Stimulated activated CD4-positive, alpha-beta T cell treated with anti-CD3 and anti-CD28 coated beads, Interleukin-1b, Interleukin-23, amount 100 ng/mL, for 4 hours (primary cell): ENCODE measurements around the gene ELP2.
"Not testable (repeated sequence)": the region's sequence is repeated elsewhere in the genome, so short reads cannot be mapped to it uniquely, and the experiment has no call there.

ENCODE experiments used
- DNase-seq, 2 donors: peaks; one replicate each; pipeline ENCODE4 v3.0.0-alpha.2; 2020; ENCODE audit warnings: low read depth in 2 of 2

ELP2 gene, protein sequence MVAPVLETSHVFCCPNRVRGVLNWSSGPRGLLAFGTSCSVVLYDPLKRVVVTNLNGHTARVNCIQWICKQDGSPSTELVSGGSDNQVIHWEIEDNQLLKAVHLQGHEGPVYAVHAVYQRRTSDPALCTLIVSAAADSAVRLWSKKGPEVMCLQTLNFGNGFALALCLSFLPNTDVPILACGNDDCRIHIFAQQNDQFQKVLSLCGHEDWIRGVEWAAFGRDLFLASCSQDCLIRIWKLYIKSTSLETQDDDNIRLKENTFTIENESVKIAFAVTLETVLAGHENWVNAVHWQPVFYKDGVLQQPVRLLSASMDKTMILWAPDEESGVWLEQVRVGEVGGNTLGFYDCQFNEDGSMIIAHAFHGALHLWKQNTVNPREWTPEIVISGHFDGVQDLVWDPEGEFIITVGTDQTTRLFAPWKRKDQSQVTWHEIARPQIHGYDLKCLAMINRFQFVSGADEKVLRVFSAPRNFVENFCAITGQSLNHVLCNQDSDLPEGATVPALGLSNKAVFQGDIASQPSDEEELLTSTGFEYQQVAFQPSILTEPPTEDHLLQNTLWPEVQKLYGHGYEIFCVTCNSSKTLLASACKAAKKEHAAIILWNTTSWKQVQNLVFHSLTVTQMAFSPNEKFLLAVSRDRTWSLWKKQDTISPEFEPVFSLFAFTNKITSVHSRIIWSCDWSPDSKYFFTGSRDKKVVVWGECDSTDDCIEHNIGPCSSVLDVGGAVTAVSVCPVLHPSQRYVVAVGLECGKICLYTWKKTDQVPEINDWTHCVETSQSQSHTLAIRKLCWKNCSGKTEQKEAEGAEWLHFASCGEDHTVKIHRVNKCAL

DNA sequence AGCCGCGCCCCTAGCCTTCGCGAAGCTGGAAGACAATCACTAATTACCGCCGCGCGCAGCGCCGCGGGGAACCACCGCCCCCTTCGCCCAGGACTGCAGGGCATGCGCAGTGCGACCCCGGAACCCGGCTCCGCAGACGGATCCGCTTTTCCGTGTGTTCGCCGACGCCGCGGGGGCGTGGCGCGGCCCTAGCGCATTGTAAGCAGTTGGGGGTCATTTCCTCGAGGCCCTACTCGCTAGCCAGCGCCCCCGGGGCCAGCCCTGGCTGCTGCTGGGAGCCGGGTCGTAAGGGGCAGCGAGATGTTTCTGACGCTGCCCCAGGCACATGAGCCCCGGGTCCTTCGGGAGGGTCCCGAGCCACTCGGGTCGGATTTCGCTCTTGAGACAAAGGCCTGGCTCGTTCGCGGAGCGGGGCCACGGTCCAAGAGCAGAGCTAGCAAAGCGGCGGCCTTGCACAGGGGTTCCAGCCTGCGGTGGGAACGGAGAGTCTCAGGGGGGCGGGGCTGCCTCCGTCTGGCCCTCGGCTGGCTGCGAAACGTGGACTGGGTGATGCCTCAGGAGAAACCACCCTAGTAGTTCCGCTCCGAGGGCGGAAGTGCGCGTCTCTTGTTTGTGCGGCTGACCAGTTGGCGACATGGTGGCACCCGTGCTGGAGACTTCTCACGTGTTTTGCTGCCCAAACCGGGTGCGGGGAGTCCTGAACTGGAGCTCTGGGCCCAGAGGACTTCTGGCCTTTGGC, at the start of gene ELP2, which contains the start of gene SLC39A6:
ELP2 (plus strand) TSS at position 600 of the 739 bp plus-strand sequence; CDS start at position 635, 35 bp downstream.
SLC39A6 (minus strand) TSS at position 41 of the 739 bp plus-strand sequence. CDS start 2,333 bp downstream, outside the sequence.
- DNase-seq: peak; percentile 95 to 96

DNA sequence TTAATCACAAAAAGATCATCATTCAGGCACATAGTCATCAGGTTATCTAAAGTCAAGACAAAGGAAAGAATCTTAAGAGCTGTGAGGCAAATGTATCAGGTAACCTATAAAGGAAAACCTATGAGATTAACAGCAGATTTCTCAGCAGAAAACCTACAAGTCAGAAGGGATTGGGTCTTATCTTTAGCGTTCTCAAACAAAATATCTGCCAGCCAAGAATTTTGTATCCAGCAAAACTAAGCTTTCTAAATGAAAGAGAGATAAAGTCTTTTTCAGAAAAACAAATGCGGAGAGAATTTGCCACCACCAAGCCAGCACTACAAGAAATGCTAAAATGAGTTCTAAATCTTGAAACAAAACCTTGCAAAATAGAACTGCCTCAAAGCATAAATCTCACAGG, 48.6 kb upstream of the ELP2 start:
- not testable (repeated sequence) for DNase-seq

DNA sequence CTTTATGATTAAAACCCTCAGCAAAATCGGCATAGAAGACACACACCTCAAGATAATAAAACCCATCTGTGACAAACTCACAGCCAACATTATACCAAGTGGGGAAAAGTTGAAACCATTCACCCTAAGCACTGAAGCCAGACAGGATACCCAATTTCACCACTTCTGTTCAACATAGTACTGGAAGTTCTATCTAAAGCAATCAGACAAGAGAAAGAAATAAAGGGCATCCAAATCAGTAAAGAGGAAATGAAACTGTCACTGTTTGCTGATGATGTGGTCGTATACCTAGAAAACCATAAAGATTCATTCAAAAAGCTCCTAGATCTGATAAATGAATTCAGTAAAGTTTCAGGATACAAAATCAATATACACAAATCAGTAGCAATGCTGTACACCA, 46.0 kb upstream of the ELP2 start:
- DNase-seq: no peak

DNA sequence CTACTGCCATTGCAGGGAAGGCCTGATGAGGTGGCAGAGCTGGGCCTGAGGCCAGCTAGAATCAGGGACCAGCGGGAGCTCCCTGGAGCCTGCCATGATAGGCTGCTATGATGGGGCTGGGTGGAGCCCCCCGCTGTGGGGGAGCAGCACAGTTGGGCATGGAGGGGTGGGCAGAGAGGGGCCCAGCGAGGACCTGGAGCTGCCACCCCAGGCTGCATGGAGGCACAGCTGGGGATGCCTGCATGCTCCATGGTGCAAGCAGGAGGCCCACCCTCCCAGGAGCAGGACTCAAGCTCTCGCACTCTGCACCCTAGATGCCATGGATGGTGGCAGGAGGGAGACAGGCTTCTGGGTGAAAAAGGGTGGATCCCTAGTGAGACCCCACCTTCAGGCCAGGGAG, 44.5 kb upstream of the ELP2 start:
- no peak for DNase-seq

DNA sequence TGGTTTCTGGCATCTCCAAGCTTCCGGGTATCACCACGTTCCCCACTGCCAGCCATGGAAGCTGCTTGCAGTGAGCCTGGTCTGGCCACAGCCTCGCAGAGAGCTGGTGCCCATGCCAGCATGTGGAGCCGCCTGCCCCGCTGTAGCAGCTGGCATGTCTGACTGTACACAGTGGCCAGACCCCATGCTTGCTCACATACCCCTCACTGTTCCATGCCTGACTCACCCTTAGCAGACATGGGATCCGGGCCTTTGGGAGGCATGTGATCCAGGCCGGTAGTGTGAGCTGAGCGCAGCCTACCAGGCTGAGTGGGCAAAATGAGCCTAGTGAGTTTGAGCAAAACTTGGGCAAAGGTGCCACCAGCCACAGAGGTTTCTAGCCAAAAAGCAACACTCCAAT, 43.5 kb upstream of the ELP2 start:
- DNase-seq: no peak

DNA sequence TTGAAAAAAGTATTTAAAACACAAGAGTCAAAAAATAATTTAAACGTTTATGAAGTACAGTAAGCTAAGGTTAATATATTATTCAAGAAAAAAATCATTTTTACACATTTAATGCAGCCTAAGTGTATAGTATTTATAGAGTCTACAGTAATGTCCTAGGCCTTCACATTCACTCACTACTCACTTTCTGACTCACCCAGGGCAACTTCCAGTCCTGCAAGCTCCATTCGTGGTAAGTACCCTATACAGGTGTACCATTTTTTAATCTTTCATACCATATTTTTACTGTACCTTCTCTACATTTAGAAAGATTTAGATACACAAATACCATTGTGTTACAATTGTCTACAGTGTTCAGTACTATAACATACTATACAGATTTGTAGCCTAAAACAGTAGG, 41.4 kb upstream of the ELP2 start:
- DNase-seq: no peak

DNA sequence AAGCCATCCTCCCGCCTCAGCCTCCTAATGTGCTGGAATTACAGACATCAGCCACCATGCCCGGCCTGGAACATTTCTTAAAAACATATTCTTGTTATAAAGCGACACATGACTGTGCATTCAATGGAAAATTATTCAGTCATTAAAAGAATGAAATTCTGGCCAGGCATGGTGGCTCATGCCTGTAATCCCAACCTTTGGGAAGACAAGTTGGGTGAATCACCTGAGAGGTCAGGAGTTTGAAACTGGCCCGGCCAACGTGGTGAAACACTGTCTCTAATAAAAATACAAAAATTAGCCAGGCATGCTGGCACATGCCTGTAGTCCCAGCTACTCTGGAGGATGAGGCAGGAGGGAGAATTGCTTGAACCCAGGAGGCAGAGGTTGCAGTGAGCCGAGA, 40.7 kb upstream of the ELP2 start:
- DNase-seq: no peak

DNA sequence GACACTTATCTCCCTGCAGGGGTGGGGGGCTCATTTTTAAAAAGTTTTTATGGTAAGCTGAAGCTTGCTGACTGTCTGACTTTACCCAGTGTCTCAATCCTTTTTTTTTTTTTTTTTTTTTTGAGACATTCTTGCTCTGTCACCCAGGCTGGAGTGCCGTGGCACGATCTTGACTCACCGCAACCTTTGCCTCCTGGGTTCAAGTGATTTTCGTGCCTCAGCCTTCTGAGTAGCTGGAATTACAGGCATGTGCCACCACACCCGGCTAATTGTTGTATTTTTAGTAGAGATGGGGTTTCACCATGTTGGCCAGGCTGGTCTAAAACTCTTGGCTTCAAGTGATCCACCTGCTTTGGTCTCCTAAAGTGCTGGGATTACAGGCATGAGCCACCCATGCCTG, 37.6 kb upstream of the ELP2 start:
- DNase-seq: not testable (repeated sequence)

DNA sequence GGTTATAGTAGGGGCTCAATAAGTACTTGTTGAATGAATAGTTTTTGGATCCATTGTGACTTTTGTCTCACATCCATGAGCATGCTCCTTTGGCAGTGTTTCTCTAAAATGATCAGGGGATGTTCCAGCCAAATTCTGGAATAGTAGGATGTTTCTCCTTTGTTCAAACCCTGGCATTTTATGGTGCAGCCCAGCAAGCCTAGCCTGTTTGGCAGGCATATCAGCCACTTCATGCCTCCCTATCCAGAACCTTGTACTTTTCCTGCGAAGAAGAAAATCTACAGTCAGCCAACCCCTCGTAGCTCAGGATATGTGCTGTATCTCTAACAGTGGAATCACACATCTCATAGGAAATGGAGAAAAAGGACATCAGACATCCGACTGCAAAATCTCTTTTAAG, 35.3 kb upstream of the ELP2 start:
- DNase-seq: no peak

DNA sequence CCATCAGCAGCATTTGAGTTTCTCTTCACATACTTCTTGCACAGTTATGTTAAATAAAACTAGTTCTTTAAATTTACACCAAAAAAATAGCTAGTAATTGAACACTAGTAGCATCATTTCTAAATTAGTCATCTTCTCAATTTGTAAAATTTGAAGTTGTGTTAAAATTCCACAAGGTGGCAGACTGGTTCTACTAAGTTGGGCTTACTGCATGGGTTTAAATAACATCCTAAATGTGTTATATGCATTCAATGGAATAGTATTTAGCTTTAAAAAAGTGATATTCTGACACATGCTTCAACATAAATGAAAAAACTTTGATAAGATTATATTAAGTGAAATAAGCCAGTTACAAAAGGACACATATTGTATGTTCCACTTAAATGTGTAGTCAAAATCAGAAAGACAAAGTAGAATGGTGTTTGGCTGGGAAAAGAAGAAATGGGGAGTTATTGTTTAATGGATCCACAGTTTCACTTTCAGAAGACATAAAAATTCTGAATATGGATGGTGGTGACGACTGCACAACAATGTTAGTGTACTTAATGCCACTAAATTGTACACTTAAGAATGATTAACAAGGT, 33.7 kb upstream of the ELP2 start:
- DNase-seq: peak in 1 of 2 donors; percentile 2

DNA sequence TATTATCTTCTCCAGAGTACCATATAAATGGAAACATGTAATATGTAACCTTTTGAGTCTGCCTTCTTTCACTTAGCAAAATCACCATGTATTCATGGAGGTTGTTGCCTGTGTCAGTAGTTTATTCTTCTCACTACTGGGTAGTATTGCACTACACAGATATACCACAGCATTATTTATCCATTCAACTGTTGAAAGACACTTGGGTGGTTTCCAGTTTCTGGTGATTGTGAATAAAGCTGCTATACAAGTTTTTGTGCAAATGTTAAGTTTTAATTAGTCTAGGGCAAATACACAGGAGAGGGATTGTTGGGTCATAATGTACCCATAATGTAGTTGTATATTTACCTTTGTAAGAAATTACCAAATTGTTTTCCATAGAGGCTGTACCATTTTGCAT, 32.7 kb upstream of the ELP2 start:
- no peak for DNase-seq

DNA sequence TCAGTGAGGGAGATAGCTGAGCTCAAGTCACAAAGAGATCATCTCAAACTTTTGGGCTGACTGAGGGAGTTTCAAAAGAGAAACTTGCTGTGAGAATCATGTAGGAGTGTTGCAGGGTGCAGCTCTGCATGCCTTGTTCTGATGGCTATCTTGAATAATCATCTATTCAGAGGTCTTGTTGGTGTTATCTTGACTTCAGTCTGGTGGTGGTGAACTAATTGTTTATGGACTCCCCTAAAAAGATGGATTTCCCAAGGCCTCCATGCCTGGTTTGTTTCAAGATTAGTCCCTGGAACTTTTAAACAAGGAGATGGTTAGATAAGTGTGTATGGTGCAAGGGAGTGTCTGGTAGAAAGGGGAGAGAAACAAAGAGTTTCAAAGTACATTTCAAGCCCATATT, 30.4 kb upstream of the ELP2 start:
- no peak for DNase-seq

DNA sequence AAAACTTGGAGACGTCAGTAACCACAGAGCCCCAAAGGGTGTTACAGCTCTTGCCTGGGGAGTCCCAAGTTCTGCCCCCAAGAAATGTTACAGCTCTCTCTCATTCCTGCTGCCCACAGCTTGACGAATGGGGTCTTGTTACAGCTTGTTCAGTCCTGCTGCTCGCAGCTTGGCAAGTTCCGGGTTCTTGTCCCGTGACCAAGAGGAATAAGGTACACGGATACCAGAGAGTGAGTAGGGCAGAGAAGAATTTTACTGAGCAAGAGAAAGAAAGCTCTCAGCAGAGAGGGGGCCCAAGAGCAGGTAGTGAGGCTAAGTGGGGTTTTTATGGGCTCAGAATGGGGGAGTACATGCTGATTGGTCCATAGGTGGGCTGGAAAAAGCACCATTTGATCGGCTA, 27.8 kb upstream of the ELP2 start:
- DNase-seq: no peak

DNA sequence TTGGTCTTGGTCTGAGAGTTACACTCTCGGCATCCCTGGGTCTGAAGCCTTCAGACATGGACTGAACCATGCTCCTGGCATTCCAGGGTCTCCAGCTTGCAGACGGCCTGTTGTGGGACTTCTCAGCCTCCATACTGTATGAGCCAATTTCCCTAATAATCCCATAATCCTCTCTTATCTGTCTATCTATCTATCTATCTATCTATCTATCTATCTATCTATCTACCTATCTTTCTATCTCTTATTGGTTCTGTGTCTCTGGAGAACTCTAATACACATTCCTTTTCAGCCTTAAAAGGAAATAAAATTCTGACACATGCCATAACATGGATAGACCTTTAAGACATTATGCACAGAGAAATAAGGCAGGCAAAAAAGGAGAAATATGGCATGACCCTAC, 24.9 kb upstream of the ELP2 start:
- no peak for DNase-seq

DNA sequence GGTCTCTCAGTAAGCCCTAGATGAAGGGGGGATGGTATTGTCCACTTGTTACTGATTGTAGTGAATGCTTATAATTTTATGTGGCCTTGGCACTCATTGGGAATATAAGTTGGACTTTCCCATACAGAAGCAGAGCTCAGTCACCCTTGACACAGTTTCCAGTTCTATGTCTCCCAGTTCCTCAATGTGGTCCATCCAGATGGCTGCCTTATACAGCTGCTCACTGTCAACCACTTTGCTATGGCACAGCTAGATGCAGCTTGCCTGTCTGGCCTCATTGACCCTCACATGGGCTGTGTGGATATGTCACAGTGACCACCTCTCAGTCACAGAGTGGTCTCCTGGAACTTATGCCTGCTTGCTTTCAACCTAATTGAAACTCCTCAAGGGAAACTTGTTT, 22.2 kb upstream of the ELP2 start:
- DNase-seq: no peak

DNA sequence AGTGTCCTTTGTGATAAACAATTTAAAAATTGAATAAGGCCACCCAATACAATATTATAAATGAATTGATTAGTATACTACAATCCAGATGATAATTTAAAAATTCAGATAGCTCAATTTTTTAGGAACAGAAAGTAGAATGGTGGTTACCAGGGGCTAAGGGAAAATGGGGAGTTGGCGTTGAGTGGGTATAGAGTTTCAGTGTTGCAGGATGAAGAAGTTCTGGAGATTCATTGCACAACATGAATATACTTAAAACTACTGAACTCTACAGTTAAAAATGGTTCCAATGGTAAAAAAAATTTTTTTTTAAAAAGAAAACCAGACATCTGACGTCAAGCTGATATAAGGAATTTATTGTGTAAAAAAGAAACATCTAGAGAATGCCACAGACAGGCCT, 21.5 kb upstream of the ELP2 start:
- no peak for DNase-seq

DNA sequence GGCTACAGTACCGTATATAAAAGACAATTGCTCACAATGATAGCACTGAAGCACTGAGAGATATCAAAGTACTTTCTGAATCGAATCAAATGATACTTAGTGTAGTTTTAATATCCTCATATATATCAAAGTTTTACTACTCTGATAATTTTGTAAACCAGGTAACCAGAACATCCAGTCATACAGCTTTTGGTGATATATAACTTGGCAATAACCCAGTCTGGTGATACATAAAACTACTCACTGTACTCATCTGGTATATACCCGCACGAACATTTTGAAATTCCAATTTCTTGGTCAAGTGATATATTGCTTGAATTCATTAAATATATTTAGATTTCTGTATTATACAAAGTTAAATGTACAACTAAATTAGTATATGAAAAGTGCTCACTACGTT, 21.1 kb upstream of the ELP2 start:
- DNase-seq: no peak

DNA sequence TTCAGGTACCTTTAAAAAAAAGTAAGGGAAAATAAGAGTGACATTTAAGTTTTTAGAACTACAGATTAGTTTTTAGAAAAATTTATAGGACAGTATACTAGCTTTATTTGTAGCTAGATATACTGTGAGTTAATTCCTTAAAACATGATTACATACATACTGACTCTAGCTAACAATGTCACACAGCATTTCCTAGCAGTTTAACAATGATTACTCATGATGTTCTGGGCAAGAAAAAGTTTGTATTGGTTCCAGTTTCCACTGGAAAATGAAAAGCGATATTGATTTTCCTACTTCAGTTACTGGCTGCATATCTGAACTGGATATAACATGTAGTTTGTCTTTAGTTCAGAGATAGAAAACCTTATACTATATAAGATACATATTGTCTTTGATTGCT, 20.0 kb upstream of the ELP2 start:
- no peak for DNase-seq

DNA sequence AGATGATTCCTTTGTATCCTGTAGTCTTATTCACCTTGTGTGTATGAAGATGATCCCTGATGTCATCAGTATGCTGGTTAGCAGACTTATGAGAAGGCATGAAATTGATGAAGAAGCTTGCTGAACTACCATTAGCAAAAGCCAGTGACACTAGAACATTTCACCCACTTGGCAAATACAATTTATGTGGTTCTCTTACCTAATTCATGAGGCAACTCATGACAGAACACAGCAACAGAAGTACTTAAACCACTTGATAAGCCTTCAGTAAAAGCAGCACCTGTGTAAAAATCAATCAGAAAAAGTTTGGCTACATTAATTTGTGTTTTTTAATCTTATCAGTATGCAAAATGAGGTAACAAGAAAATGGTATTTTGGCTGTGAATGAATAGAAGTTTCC, 17.4 kb upstream of the ELP2 start:
- no peak for DNase-seq

DNA sequence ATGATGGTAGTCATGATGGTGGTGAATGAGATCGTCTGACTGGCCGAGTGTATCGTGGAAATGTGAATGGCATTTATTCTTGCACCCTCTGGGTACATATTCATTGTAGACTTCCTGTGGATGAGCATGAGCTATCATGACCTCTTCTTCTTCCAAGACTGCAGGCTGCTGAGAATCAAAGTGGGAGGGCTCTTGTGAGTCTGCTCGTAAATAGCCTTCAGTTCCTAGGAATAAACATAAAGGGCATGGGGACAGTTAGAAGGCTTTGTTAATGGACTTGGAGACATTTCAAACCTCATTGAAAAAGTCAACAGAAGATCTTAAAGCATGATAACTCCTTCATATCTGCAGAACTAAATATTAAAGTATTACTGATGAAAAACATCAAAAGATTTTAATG, 15.4 kb upstream of the ELP2 start:
- no peak for DNase-seq

DNA sequence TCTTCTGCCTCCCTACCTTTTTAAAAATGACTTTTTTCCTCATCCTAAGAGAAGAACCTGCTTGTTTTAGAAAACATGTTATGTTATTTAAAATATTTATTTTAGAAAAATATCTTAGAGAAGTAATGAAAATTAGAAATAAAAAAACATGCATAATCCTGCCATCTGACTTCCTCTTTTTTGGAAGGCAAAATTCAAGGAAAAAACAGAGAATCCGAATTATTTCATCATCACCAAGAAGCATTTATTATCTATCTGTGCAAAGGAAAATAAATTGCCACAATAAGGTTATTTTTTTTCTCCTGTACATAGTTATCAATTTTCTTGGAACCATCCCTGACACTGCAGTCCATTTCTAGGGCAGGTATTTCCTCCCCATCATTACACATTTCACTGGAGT, 15.0 kb upstream of the ELP2 start:
- DNase-seq: no peak

DNA sequence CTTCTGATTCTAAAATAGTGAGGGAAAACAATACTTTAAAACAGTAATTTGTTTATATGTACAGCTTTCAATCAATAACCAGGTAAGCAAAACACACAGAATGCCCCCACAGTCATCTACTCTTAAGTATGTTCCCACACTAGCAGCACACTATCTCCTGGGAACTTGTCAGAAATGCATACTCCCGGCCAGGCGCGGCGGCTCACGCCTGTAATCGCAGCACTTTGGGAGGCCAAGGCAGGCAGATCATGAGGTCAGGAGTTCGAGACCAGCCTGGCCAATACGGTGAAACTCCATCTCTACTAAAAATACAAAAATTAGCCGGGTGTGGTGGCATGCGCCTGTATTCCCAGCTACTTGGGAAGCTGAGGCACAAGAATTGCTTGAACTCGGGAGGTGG, 12.9 kb upstream of the ELP2 start:
- DNase-seq: not testable (repeated sequence)
